PC-9 (cell line): ENCODE data around the gene SLC46A3.

Source experiments
- CTCF ChIP-seq: fragments of 200-600 bp; sonication (generic); conservative IDR thresholded peaks from 2 replicates; pipeline ENCODE4 v1.6.1; 2017; ENCODE audit warnings: mixed run types, antibody characterized with exemption, mild to moderate bottlenecking, moderate library complexity
- EZH2 ChIP-seq: fragments of 200-600 bp; sonication (generic); IDR thresholded peaks from 2 replicates; pipeline ENCODE4 v1.8.0; 2017; ENCODE audit warnings: antibody characterized with exemption, low read depth

GRCh38 chr13:28746287-28746612 lies 27.5 kb upstream of the SLC46A3 start:
- TF ChIP-seq CTCF (no peak), EZH2 (no peak)
